Endothelial cell of umbilical vein (primary cell): ENCODE measurements around the gene PARP1. TPM values are rescaled to one million over a fixed set of nuclear protein-coding genes. Genes with fewer than 3 reads are reported as not detected.
A peak's percentile ranks its signal among the peaks of the same experiment; 100 is the strongest.

ENCODE experiments used
- BruUV-seq: library from RNA; stranded (reverse); fragments of 400-500 nt; replicated peaks from 2 replicates; lab custom pipeline; 2021; lab: Mats Ljungman, UMichigan
- CTCF ChIA-PET: fragments of 300-600, 350-600 bp; sonication (Branson Sonifier 250); formaldehyde crosslinking; loops from one replicate; lab custom pipeline; 2021; ENCODE audit warnings: antibody characterized with exemption, inconsistent platforms; lab: Charles Lee
- POLR2A ChIA-PET: fragments of 300-600, 350-600 bp; sonication (Branson Sonifier 250); formaldehyde crosslinking; loops from one replicate; lab custom pipeline; 2021; ENCODE audit warnings: antibody characterized with exemption, inconsistent platforms; lab: Charles Lee
- DNase-seq: peaks from one replicate; pipeline ENCODE4 v3.0.0-alpha.2; 2011; ENCODE audit warnings: low read depth, low spot score
- FAIRE-seq: peaks from 2 replicates; lab custom pipeline; 2011; peaks lifted over from hg19 to GRCh38; lab: Jason Lieb, UNC
- H2AFZ ChIP-seq: 2 replicates; pipeline ENCODE4 v1.6.0; 2012; ENCODE audit warnings: low read depth, low read length, control low read depth, inconsistent platforms
- H3K27ac ChIP-seq: 2 replicates; pipeline ENCODE4 v1.5.1; 2011; ENCODE audit warnings: low read depth, mild to moderate bottlenecking, control low read depth, low read length, moderate library complexity; ENCODE audit not compliant: insufficient read depth
- H3K27me3 ChIP-seq, 2 experiments: 2 replicates each; pipeline versions ENCODE4 v1.6.0 to v1.6.1; 2011; ENCODE audit warnings: low read length in 2 of 2, mixed read lengths in 1 of 2; ENCODE audit not compliant: control insufficient read depth in 2 of 2, insufficient read depth in 2 of 2
- H3K36me3 ChIP-seq, 2 experiments: 2 replicates in 1 of 2; 3 replicates in 1 of 2; pipeline ENCODE4 v1.5.1; 2011; ENCODE audit warnings: low read length in 2 of 2, mild to moderate bottlenecking in 1 of 2, moderate library complexity in 1 of 2; ENCODE audit not compliant: control insufficient read depth in 2 of 2, insufficient read depth in 2 of 2; ENCODE audit errors: extremely low read depth in 1 of 2
- H3K4me1 ChIP-seq: 3 replicates; pipeline ENCODE4 v1.5.1; 2011; ENCODE audit warnings: mild to moderate bottlenecking, low read length; ENCODE audit not compliant: control insufficient read depth, insufficient read depth; ENCODE audit errors: extremely low read depth
- H3K4me2 ChIP-seq: 2 replicates; pipeline ENCODE4 v1.6.1; 2011; ENCODE audit warnings: low read length, control low read depth, mixed read lengths; ENCODE audit not compliant: insufficient read depth
- H3K4me3 ChIP-seq, 3 experiments: fragments of 200-600 bp in 1 of 3; sonication (generic), shearing (Covaris generic) in 1 of 3; replicated peaks in 1 of 3; 2 replicates each; pipeline ENCODE4 v1.5.1; 2011 to 2016; ENCODE audit warnings: control low read depth in 3 of 3, low read length in 3 of 3, mild to moderate bottlenecking in 2 of 3, inconsistent platforms in 1 of 3, low read depth in 1 of 3, moderate library complexity in 1 of 3; ENCODE audit not compliant: insufficient read depth in 1 of 3
- H3K79me2 ChIP-seq: 2 replicates; pipeline ENCODE4 v1.6.0; 2012; ENCODE audit warnings: low read length, inconsistent platforms; ENCODE audit not compliant: control insufficient read depth, insufficient read depth
- H3K9ac ChIP-seq: replicated peaks from 2 replicates; pipeline ENCODE3; 2011; ENCODE audit warnings: low read length, control low read depth; ENCODE audit not compliant: insufficient read depth; ENCODE audit errors: extremely low read depth
- H3K9me1 ChIP-seq: replicated peaks from 3 replicates; pipeline ENCODE4 v1.6.0; 2011; ENCODE audit warnings: mild to moderate bottlenecking, low read length; ENCODE audit not compliant: control insufficient read depth, insufficient read depth; ENCODE audit errors: extremely low read depth
- H3K9me3 ChIP-seq: replicated peaks from 2 replicates; pipeline ENCODE4 v1.5.1; 2012; ENCODE audit warnings: low read length, inconsistent platforms; ENCODE audit not compliant: control insufficient read depth, insufficient read depth
- H4K20me1 ChIP-seq: replicated peaks from 2 replicates; pipeline ENCODE3; 2011; ENCODE audit warnings: mild to moderate bottlenecking, low read length; ENCODE audit not compliant: control insufficient read depth, insufficient read depth; ENCODE audit errors: extremely low read depth
- EZH2 ChIP-seq: IDR thresholded peaks from 2 replicates; pipeline ENCODE4 v1.6.1; 2012; ENCODE audit warnings: borderline replicate concordance, low read depth, mild to moderate bottlenecking, moderate library complexity, low read length, inconsistent platforms; ENCODE audit not compliant: severe bottlenecking
- FOS ChIP-seq: IDR thresholded peaks from 2 replicates; pipeline ENCODE4 v1.6.1; 2011; ENCODE audit warnings: mild to moderate bottlenecking, low read length, moderate library complexity, borderline replicate concordance; ENCODE audit not compliant: insufficient read depth
- GATA2 ChIP-seq: IDR thresholded peaks from 2 replicates; pipeline ENCODE4 v1.7.0; 2011; ENCODE audit warnings: low read depth, mild to moderate bottlenecking, moderate library complexity, mixed read lengths, low read length; ENCODE audit not compliant: insufficient read length, insufficient read depth
- JUN ChIP-seq: IDR thresholded peaks from 2 replicates; pipeline ENCODE4 v1.6.1; 2011; ENCODE audit warnings: borderline replicate concordance, low read depth; ENCODE audit not compliant: insufficient read length, insufficient read depth
- MAX ChIP-seq: IDR thresholded peaks from 2 replicates; pipeline ENCODE4 v1.6.1; 2011; ENCODE audit not compliant: insufficient read depth, insufficient read length
- MYC ChIP-seq: IDR thresholded peaks from one replicate; pipeline ENCODE4 v1.6.1; 2011; ENCODE audit warnings: mild to moderate bottlenecking, low read depth, low read length
- POLR2A ChIP-seq: IDR thresholded peaks from 2 replicates; pipeline ENCODE4 v1.6.1; 2012; ENCODE audit warnings: low read depth, mild to moderate bottlenecking, control low read depth, low read length
- POLR2AphosphoS5 ChIP-seq: IDR thresholded peaks from 2 replicates; pipeline ENCODE4 v1.6.1; 2012; ENCODE audit warnings: low read depth, mild to moderate bottlenecking, control low read depth, low read length, moderate library complexity; ENCODE audit not compliant: insufficient read depth
- dilution Hi-C: fragments of 300-500 bp; cut with MboI; formaldehyde crosslinking; loops from one replicate; pipeline ENCODE4 v1.15.0; 2019; ENCODE audit warnings: low sequenced_read_pairs; ENCODE audit not compliant: extremely low pct_ligation_motif_present
- intact Hi-C: fragments of 100-400 bp; cut with micrococcal nuclease; formaldehyde crosslinking; loops from one replicate; pipeline ENCODE4 v1.10.0; 2022
- polyA plus RNA-seq, 4 experiments: library from polyadenylated mRNA; depleted of rRNA in 3 of 4; stranded (reverse) in 3 of 4; unstranded in 1 of 4; fragments of >200 nt; gene quantifications; 2 replicates each; pipeline versions ENCODE4 v1.2.1 to v1.2.3, GENCODE V29; 2011 to 2012; ENCODE audit warnings: missing spikeins in 1 of 4
- total RNA-seq: library from RNA; stranded (reverse); gene quantifications from 2 replicates; pipeline ENCODE4 v1.2.3, GENCODE V29; 2021
- TF ChIP-seq, protein P1 (sequence below), 2 donors: IDR thresholded peaks; 1 replicate in 1 of 2; 2 replicates in 1 of 2; pipeline ENCODE4 v1.5.1; 2011; ENCODE audit warnings: low read length in 2 of 2, mild to moderate bottlenecking in 2 of 2, moderate library complexity in 2 of 2, control low read depth in 1 of 2, inconsistent platforms in 1 of 2, low read depth in 1 of 2; ENCODE audit not compliant: insufficient read depth in 1 of 2; ENCODE audit errors: extremely low read depth in 1 of 2

Gene PARP1
- total and polyA plus RNA-seq, 2 donors (not counting 3 experiments of a cell fraction or from before 2014, with no cell fraction given): 136 to 160 TPM

GRCh38 chr1:226407199-226407496 is 745 bp downstream of the PARP1 start:
- FAIRE-seq: peak; percentile 48
- intact Hi-C loops (no loop called here), dilution Hi-C loops (no loop called here)
- no peak for TF ChIP-seq MYC
- no peak for TF ChIP-seq POLR2A
- no peak for TF ChIP-seq EZH2
- no peak for TF ChIP-seq JUN
- TF ChIP-seq POLR2AphosphoS5: no peak
- no peak for TF ChIP-seq MAX
- no peak for TF ChIP-seq GATA2
- no peak for TF ChIP-seq FOS
- TF ChIP-seq, protein P1, sequence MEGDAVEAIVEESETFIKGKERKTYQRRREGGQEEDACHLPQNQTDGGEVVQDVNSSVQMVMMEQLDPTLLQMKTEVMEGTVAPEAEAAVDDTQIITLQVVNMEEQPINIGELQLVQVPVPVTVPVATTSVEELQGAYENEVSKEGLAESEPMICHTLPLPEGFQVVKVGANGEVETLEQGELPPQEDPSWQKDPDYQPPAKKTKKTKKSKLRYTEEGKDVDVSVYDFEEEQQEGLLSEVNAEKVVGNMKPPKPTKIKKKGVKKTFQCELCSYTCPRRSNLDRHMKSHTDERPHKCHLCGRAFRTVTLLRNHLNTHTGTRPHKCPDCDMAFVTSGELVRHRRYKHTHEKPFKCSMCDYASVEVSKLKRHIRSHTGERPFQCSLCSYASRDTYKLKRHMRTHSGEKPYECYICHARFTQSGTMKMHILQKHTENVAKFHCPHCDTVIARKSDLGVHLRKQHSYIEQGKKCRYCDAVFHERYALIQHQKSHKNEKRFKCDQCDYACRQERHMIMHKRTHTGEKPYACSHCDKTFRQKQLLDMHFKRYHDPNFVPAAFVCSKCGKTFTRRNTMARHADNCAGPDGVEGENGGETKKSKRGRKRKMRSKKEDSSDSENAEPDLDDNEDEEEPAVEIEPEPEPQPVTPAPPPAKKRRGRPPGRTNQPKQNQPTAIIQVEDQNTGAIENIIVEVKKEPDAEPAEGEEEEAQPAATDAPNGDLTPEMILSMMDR (IDR thresholded peaks at IDR 0.05; ENCODE audit: extremely low read depth in 1 of 2, insufficient read depth in 1 of 2, low read depth in 1 of 2, low read length in 2 of 2): no peak
- BruUV-seq: no TSS peak
- peak overlapping the region; percentile 78 for H2AFZ ChIP-seq
- no peaks in the 10 kb centered on the region for H3K9me3 ChIP-seq
- H3K79me2 ChIP-seq: peaks cover 52% of the 10 kb centered on the region
- peak overlapping the region; percentile 97 for H3K4me2 ChIP-seq
- POLR2A ChIA-PET: no interaction called here
- H3K27ac ChIP-seq: peak overlapping the region; percentile 68
- DNase-seq: no peak
- CTCF ChIA-PET: interaction anchor here (0.6 to 2.3 kb wide), 7 partner anchors 15 to 316 kb away, joined by 3 to 29 read pairs (median 7); no protein-coding TSS in a partner anchor
- H3K27me3 ChIP-seq: peaks cover 1 to 5% of the 10 kb centered on the region in 2 experiments
- no peaks in the 10 kb centered on the region for H4K20me1 ChIP-seq
- no peaks in the 10 kb centered on the region for H3K9me1 ChIP-seq
- H3K4me3 ChIP-seq: peak overlapping the region; percentile 40 to 97 (median 94)
- H3K9ac ChIP-seq: peak overlapping the region; percentile 84
- H3K4me1 ChIP-seq: peaks cover 20% of the 10 kb centered on the region
- no peaks in the 10 kb centered on the region for H3K36me3 ChIP-seq
